Mesenchymal stem cell (in vitro differentiated cells and primary cell): ENCODE results near the gene OSM. TPM values are rescaled to one million over a fixed set of nuclear protein-coding genes. Genes with fewer than 3 reads are reported as not detected.

Source experiments
- DNase-seq: peaks from one replicate; pipeline ENCODE4 v3.0.0-alpha.2; 2013
- H2AFZ ChIP-seq: one replicate; pipeline ENCODE4 v1.6.1; 2013; ENCODE audit warnings: low read depth, mild to moderate bottlenecking, control low read depth, inconsistent platforms, low read length, moderate library complexity
- H2AK5ac ChIP-seq: 2 replicates; pipeline ENCODE4 v1.6.1; 2013; ENCODE audit warnings: low read length, moderate library complexity, mild to moderate bottlenecking, inconsistent platforms; ENCODE audit not compliant: severe bottlenecking
- H2BK120ac ChIP-seq: one replicate; pipeline ENCODE4 v1.6.1; 2013; ENCODE audit warnings: low read depth, mild to moderate bottlenecking, inconsistent platforms, low read length, moderate library complexity
- H2BK12ac ChIP-seq, 2 experiments: one replicate each; pipeline ENCODE4 v1.6.1; 2013; ENCODE audit warnings: inconsistent platforms in 2 of 2, low read length in 2 of 2, mild to moderate bottlenecking in 2 of 2, moderate library complexity in 2 of 2, control low read depth in 1 of 2
- H2BK15ac ChIP-seq: one replicate; pipeline ENCODE4 v1.6.1; 2013; ENCODE audit warnings: mild to moderate bottlenecking, low read depth, inconsistent platforms; ENCODE audit not compliant: poor library complexity, severe bottlenecking
- H2BK5ac ChIP-seq: 2 replicates; pipeline ENCODE4 v1.6.1; 2013; ENCODE audit warnings: low read depth, mild to moderate bottlenecking, low read length, control low read depth, inconsistent platforms; ENCODE audit not compliant: poor library complexity, severe bottlenecking
- H3K14ac ChIP-seq, 2 experiments: one replicate each; pipeline ENCODE4 v1.6.1; 2013; ENCODE audit warnings: inconsistent platforms in 2 of 2, low read length in 2 of 2, control low read depth in 1 of 2, mild to moderate bottlenecking in 1 of 2, moderate library complexity in 1 of 2
- H3K18ac ChIP-seq, 2 experiments: one replicate each; pipeline ENCODE4 v1.6.1; 2013; ENCODE audit warnings: inconsistent platforms in 2 of 2, low read length in 2 of 2, control low read depth in 1 of 2, low read depth in 1 of 2, mild to moderate bottlenecking in 1 of 2
- H3K23ac ChIP-seq, 2 experiments: one replicate each; pipeline ENCODE4 v1.6.1; 2013; ENCODE audit warnings: inconsistent platforms in 2 of 2, low read length in 2 of 2, mild to moderate bottlenecking in 2 of 2, moderate library complexity in 2 of 2, control low read depth in 1 of 2
- H3K27ac ChIP-seq: 2 replicates; pipeline ENCODE4 v1.5.1; 2013; ENCODE audit warnings: mild to moderate bottlenecking, moderate library complexity, low read length, control low read depth, inconsistent platforms; ENCODE audit not compliant: poor library complexity, severe bottlenecking
- H3K27me3 ChIP-seq, 2 experiments: 2 replicates each; pipeline versions ENCODE4 v1.6.1 to v1.7.0; 2013; ENCODE audit warnings: low read length in 2 of 2, mild to moderate bottlenecking in 2 of 2, moderate library complexity in 2 of 2, control low read depth in 1 of 2, inconsistent platforms in 1 of 2; ENCODE audit not compliant: control insufficient read depth in 1 of 2, insufficient read depth in 1 of 2
- H3K36me3 ChIP-seq, 2 experiments: 2 replicates each; pipeline versions ENCODE4 v1.6.1 to v1.7.0; 2013; ENCODE audit warnings: low read length in 2 of 2, control low read depth in 1 of 2, inconsistent platforms in 1 of 2, low read depth in 1 of 2, mild to moderate bottlenecking in 1 of 2; ENCODE audit not compliant: insufficient read depth in 2 of 2, control insufficient read depth in 1 of 2
- H3K4ac ChIP-seq, 2 experiments: one replicate each; pipeline ENCODE4 v1.6.1; 2013; ENCODE audit warnings: inconsistent platforms in 2 of 2, low read length in 2 of 2, mild to moderate bottlenecking in 2 of 2, moderate library complexity in 2 of 2, control low read depth in 1 of 2, low read depth in 1 of 2
- H3K4me1 ChIP-seq: 2 replicates; pipeline ENCODE4 v1.6.1; 2013; ENCODE audit warnings: low read depth, low read length, control low read depth; ENCODE audit not compliant: control insufficient read depth, insufficient read depth
- H3K4me2 ChIP-seq: 2 replicates; pipeline ENCODE4 v1.6.1; 2013; ENCODE audit warnings: low read length, mild to moderate bottlenecking, inconsistent platforms; ENCODE audit not compliant: poor library complexity, severe bottlenecking
- H3K4me3 ChIP-seq, 2 experiments: 2 replicates each; pipeline versions ENCODE4 v1.5.1 to v1.7.0; 2013; ENCODE audit warnings: low read length in 2 of 2, mild to moderate bottlenecking in 2 of 2, control low read depth in 1 of 2, low read depth in 1 of 2; ENCODE audit not compliant: insufficient read depth in 1 of 2
- H3K79me1 ChIP-seq: replicated peaks from 2 replicates; pipeline ENCODE4 v1.6.1; 2013; ENCODE audit warnings: mild to moderate bottlenecking, control low read depth, low read length, inconsistent platforms; ENCODE audit not compliant: poor library complexity, severe bottlenecking
- H3K9ac ChIP-seq: 2 replicates; pipeline ENCODE4 v1.7.0; 2013; ENCODE audit warnings: mild to moderate bottlenecking, low read length, moderate library complexity
- H3K9me3 ChIP-seq: 2 replicates; pipeline ENCODE4 v1.7.0; 2013; ENCODE audit warnings: mild to moderate bottlenecking, low read length; ENCODE audit not compliant: control insufficient read depth
- H4K8ac ChIP-seq: one replicate; pipeline ENCODE4 v1.6.1; 2013; ENCODE audit warnings: inconsistent platforms, mild to moderate bottlenecking, low read length, moderate library complexity
- H4K91ac ChIP-seq: one replicate; pipeline ENCODE4 v1.6.1; 2013; ENCODE audit warnings: mild to moderate bottlenecking, low read length, inconsistent platforms
- WGBS: methylation state at CpG from one replicate; pipeline ENCODE4 v1.1.7; 2013; ENCODE audit warnings: mixed read lengths; 5-methylcytosine and 5-hydroxymethylcytosine counted together
- polyA plus RNA-seq, 2 experiments: library from polyadenylated mRNA; stranded (reverse); fragments of 200-250 nt; gene quantifications; one replicate each; pipeline ENCODE4 v1.2.3, GENCODE V29; 2013

OSM gene
- polyA plus RNA-seq (2013, experiment 1 of 2): not detected
- polyA plus RNA-seq (2013, experiment 2 of 2): not detected

GRCh38 chr22:30266445-30267381 lies at the start of gene OSM:
Gene OSM, minus strand, starts transcription at chr22:30266851. Its CDS starts 52 bp downstream, at chr22:30266799.
- Histone ChIP-seq H3K23ac (no peak within 1 kb of the TSS), H2AFZ (no peak within 1 kb of the TSS), H2BK12ac (no peak within 1 kb of the TSS), H3K9ac (no peak within 1 kb of the TSS), H3K79me1 (no peaks in the 10 kb centered on the region), H3K4me3 (no peak within 1 kb of the TSS), H3K4ac (peak within 1 kb of the TSS in 1 of 2 experiments; percentile 7), H2BK120ac (no peak within 1 kb of the TSS), H3K9me3 (no peaks in the 10 kb centered on the region), H3K36me3 (no peaks in the 10 kb centered on the region), H3K4me1 (peaks cover 28% of the 10 kb centered on the region), H3K4me2 (no peak within 1 kb of the TSS), H4K91ac (peak within 1 kb of the TSS; percentile 67), H3K27me3 (peaks cover 0 to 2% of the 10 kb centered on the region in 2 experiments), H3K27ac (no peak within 1 kb of the TSS), H3K18ac (no peak within 1 kb of the TSS), H2BK15ac (no peak within 1 kb of the TSS), H4K8ac (no peak within 1 kb of the TSS), H2BK5ac (no peak within 1 kb of the TSS), H3K14ac (peak within 1 kb of the TSS in 1 of 2 experiments; percentile 7), H2AK5ac (no peak within 1 kb of the TSS)
- 93% methylated on average over 35 of the region's 35 CpGs for WGBS
- DNase-seq: no peak

- Histone ChIP-seq H3K9ac (no peak overlapping the region), H3K4me3 (no peak overlapping the region), H3K4me2 (no peak overlapping the region), H3K4me1 (peaks cover 45% of the 10 kb centered on the region), H2BK15ac (no peak overlapping the region), H2AK5ac (no peak overlapping the region), H3K18ac (no peak overlapping the region), H3K27ac (no peak overlapping the region), H3K23ac (no peak overlapping the region), H3K27me3 (no peaks in the 10 kb centered on the region), H3K4ac (no peak overlapping the region), H2BK120ac (no peak overlapping the region), H4K8ac (no peak overlapping the region), H4K91ac (no peak overlapping the region), H3K36me3 (peaks cover 25 to 30% of the 10 kb centered on the region in 2 experiments), H3K14ac (no peak overlapping the region), H3K9me3 (no peaks in the 10 kb centered on the region), H2BK5ac (no peak overlapping the region), H2BK12ac (no peak overlapping the region), H3K79me1 (peaks cover 23% of the 10 kb centered on the region), H2AFZ (no peak overlapping the region)
- DNase-seq: peak; percentile 53
- 78% methylated on average over 2 of the region's 2 CpGs for WGBS
Observed at GRCh38 chr22:30315962-30316576, 49.4 kb upstream of the OSM start.

- no peak overlapping the region for H3K4ac ChIP-seq
- H3K36me3 ChIP-seq: peaks cover 15 to 19% of the 10 kb centered on the region in 2 experiments
- H4K8ac ChIP-seq: peak overlapping the region; percentile 56
- no peak overlapping the region for H3K23ac ChIP-seq
- H2AFZ ChIP-seq: no peak overlapping the region
- H3K9ac ChIP-seq: no peak overlapping the region
- H3K18ac ChIP-seq: peak overlapping the region; percentile 28 to 53
- peak overlapping the region; percentile 82 for H4K91ac ChIP-seq
- H2BK15ac ChIP-seq: no peak overlapping the region
- no peaks in the 10 kb centered on the region for H3K9me3 ChIP-seq
- no peak overlapping the region for H3K27ac ChIP-seq
- 51% methylated on average over 8 of the region's 8 CpGs for WGBS
- H3K79me1 ChIP-seq: peaks cover 17% of the 10 kb centered on the region
- H3K4me2 ChIP-seq: peak overlapping the region; percentile 15
- H3K4me1 ChIP-seq: peaks cover 51% of the 10 kb centered on the region
- DNase-seq: peak; percentile 68
- no peak overlapping the region for H2AK5ac ChIP-seq
- H2BK12ac ChIP-seq: no peak overlapping the region
- H3K4me3 ChIP-seq: no peak overlapping the region
- H2BK120ac ChIP-seq: no peak overlapping the region
- no peaks in the 10 kb centered on the region for H3K27me3 ChIP-seq
- H3K14ac ChIP-seq: no peak overlapping the region
- no peak overlapping the region for H2BK5ac ChIP-seq
Observed at GRCh38 chr22:30314915-30315314, 48.3 kb upstream of the OSM start.
